Smooth muscle cell of the brain vasculature (primary cell): ENCODE data around the gene DDX21.
A peak's percentile ranks its signal among the peaks of the same experiment; 100 is the strongest.
"Not testable (repeated sequence)": the region's sequence is repeated elsewhere in the genome, so short reads cannot be mapped to it uniquely, and the experiment has no call there.

Experiments
- DNase-seq: peaks from one replicate; pipeline ENCODE4 v3.0.0-alpha.2; 2012; ENCODE audit warnings: low read depth, low spot score

DDX21 gene

GRCh38 chr10:68955832-68956532, at the start of gene DDX21:
DDX21 (plus strand) TSS chr10:68956170; CDS start chr10:68956226, 56 bp downstream.
- DNase-seq, result peak; percentile 83

- peak; percentile 50 for DNase-seq
Measured at GRCh38 chr10:68924593-68924992, 31.4 kb upstream of the DDX21 start.

- DNase-seq, result no peak
Measured at GRCh38 chr10:68925489-68925888, 30.5 kb upstream of the DDX21 start.

- not testable (repeated sequence) for DNase-seq
Measured at GRCh38 chr10:68929157-68929556, 26.8 kb upstream of the DDX21 start.

GRCh38 chr10:68929888-68930287, 26.1 kb upstream of the DDX21 start:
- not testable (repeated sequence) for DNase-seq

GRCh38 chr10:68932860-68933259, 23.1 kb upstream of the DDX21 start:
- DNase-seq, result not testable (repeated sequence)

- no peak for DNase-seq
Measured at GRCh38 chr10:68934994-68935393, 21.0 kb upstream of the DDX21 start.

GRCh38 chr10:68938117-68938516, 17.9 kb upstream of the DDX21 start:
- no peak for DNase-seq

GRCh38 chr10:68938884-68939283, 17.1 kb upstream of the DDX21 start:
- DNase-seq, result no peak

GRCh38 chr10:68940917-68941316, 15.1 kb upstream of the DDX21 start:
- DNase-seq, result not testable (repeated sequence)

- DNase-seq, result no peak
Measured at GRCh38 chr10:68950598-68950997, 5.4 kb upstream of the DDX21 start.

- DNase-seq, result no peak
Measured at GRCh38 chr10:68954904-68955303, 1.1 kb upstream of the DDX21 start.

GRCh38 chr10:68955355-68955831, 577 bp upstream of the DDX21 start:
- no peak for DNase-seq

GRCh38 chr10:68957284-68957615, 1.3 kb downstream of the DDX21 start:
- DNase-seq, result no peak

- no peak for DNase-seq
Measured at GRCh38 chr10:68957654-68958053, 1.7 kb downstream of the DDX21 start.

- no peak for DNase-seq
Measured at GRCh38 chr10:68959695-68960527, 3.9 kb downstream of the DDX21 start.

GRCh38 chr10:68963151-68963550, 7.2 kb downstream of the DDX21 start:
- DNase-seq, result no peak

GRCh38 chr10:68973975-68974374, 18.0 kb downstream of the DDX21 start:
- DNase-seq, result no peak

GRCh38 chr10:68975936-68976473, 20.0 kb downstream of the DDX21 start:
- not testable (repeated sequence) for DNase-seq

GRCh38 chr10:68979738-68980137, 23.8 kb downstream of the DDX21 start:
- not testable (repeated sequence) for DNase-seq

- DNase-seq, result no peak
Measured at GRCh38 chr10:68981074-68981473, 25.1 kb downstream of the DDX21 start.

GRCh38 chr10:68982389-68982788, 26.4 kb downstream of the DDX21 start:
- no peak for DNase-seq

GRCh38 chr10:68987611-68988010, 31.6 kb downstream of the DDX21 start:
- no peak for DNase-seq
